MM.1S (cell line): Measurements from ENCODE around the gene RBPMS2.

ENCODE experiments used
- EZH2 ChIP-seq: fragments of 300-600 bp; sonication (generic); optimal IDR thresholded peaks from 2 replicates; pipeline ENCODE3; 2017; ENCODE audit warnings: low read depth, mild to moderate bottlenecking, antibody characterized with exemption, low read length, mixed read lengths
- EZH2phosphoT487 ChIP-seq: fragments of 300-600 bp; sonication (generic); IDR thresholded peaks from 2 replicates; pipeline ENCODE4 v1.6.1; 2018; ENCODE audit warnings: antibody characterized with exemption, low read length
- TF ChIP-seq, protein P1 (sequence below): fragments of 300-600 bp; sonication (generic); IDR thresholded peaks from 2 replicates; pipeline ENCODE4 v1.5.1; 2016; ENCODE audit warnings: antibody characterized with exemption, low read length, mixed read lengths

DNA sequence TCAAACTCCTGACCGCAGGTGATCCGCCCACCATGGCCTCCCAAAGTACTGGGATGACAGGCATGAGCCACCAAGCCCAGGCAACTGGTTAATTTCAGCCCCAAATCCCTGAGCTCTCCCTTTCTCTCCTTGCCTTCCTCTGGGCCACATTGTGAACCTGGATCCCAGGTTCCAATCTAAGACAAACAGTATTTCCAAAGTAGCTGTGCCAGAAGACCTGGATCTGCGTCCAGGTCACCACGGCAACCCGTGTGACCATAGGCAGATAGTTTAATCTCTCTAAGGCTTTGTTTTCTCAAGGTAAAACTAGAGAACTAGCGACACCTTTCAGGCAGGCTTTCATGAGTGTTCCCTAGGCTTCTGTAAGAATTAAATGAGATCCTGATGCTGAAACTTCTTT lies 5.9 kb upstream of the RBPMS2 start:
- TF ChIP-seq, protein P1, sequence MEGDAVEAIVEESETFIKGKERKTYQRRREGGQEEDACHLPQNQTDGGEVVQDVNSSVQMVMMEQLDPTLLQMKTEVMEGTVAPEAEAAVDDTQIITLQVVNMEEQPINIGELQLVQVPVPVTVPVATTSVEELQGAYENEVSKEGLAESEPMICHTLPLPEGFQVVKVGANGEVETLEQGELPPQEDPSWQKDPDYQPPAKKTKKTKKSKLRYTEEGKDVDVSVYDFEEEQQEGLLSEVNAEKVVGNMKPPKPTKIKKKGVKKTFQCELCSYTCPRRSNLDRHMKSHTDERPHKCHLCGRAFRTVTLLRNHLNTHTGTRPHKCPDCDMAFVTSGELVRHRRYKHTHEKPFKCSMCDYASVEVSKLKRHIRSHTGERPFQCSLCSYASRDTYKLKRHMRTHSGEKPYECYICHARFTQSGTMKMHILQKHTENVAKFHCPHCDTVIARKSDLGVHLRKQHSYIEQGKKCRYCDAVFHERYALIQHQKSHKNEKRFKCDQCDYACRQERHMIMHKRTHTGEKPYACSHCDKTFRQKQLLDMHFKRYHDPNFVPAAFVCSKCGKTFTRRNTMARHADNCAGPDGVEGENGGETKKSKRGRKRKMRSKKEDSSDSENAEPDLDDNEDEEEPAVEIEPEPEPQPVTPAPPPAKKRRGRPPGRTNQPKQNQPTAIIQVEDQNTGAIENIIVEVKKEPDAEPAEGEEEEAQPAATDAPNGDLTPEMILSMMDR = no peak
- TF ChIP-seq EZH2 (no peak), EZH2phosphoT487 (no peak)
